ENCODE results near the gene NT5DC3.
"Not testable (repeated sequence)": the region's sequence is repeated elsewhere in the genome, so short reads cannot be mapped to it uniquely, and the experiment has no call there.

NT5DC3 gene

GRCh38 chr12:103855036-103855712 lies 14.1 kb upstream of the NT5DC3 start:
- DNase-seq, result no peak

DNA sequence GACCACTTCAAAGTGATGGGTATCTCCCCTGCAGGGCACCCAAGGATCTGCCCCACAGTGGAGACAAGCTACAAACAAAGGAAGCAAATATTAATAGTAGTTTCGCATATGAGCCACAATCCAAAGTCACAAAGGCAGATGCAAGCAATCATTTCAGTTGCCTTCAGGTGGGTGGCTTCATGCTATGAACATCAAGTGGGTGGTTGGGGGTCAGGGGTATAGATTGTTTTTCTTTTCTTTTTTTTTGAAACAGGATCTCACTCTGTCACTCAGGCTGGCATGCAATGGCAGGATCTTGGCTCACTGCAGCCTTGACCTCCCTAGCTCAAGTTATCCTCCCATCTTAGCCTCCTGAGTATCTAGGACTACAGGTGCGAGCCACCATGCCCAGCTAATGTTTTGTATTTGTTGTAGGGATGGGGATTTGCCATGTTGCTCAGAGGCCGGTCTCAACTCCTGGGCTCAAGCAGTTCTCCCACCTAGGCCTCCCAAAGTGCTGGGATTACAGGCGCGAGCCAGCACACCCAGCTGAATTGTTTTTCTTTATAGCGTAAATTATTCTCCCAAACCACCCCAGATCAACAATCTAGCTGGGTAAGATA lies 13.4 kb upstream of the NT5DC3 start:
- DNase-seq, result no peak

DNA sequence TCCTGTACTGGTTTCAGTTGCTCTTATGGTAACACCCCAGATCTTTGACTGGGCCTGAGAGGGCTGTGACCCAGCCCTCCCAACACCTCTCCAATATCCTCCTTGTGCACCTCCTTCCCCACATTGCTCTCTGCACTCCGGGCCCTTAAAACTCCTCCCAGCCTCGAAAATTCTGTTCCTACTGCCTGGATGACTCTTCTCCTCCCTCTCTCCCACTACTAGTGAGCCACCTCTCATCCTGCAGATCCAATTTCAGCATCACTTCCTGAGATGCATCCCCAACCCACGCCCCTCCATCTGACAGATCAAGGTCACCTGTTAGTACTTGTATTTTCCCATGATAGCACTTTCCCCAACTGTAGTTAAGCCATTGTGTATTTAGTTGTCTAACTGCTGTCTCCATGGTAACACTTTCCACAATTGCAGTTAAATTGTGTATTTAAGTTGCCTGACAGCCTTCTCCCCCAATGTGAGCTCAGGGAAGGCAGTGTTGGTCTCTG lies 11.5 kb upstream of the NT5DC3 start:
- DNase-seq, result no peak

GRCh38 chr12:103851127-103851526 lies 10.1 kb upstream of the NT5DC3 start:
- DNase-seq, result no peak

DNA sequence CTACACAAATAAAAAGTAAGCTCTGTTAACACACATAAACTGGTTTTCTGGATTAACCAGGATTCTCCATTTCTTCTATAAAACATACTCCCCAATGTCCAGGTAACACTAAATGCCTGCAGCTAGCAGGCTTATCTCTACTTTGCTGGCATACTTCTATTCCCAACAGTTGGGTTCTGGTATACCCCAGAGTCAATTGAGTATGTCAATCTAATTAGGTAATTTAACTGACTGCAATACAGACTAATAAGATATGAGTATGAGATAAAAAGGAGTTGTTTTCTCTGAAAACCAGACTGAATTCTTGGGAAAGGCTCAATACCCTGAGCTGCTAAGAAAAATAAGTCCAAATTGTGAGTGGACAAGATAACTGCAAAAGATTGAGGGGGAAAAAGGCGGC lies 9.4 kb upstream of the NT5DC3 start:
- no peak for DNase-seq

DNA sequence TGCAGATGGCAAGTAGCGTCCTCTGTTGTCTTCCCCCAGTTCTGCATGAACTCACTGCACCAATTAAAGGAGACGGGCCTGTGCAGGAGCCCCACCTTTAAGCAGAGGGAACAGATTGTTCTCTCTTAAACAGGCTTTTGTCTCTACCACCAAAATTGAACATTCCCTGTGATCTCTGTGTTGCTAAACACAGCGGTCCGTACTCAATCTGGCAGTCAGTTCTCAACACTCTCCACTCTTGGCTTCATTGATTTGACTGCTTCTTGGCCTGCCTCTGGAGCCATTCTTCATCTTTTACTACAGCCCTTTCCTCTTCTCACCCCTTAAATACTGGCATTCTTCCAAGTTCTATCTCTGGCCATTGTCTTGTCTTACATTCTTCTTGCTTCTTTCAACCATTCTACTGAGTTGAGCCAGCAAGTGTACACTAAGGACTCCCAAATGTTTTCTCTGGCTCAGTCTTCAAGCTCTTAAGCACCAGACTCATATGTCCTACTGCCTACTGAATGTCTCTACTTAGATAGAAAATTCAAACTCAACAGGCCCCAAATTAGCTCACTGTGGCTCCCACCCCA lies 8.0 kb upstream of the NT5DC3 start:
- no peak for DNase-seq

DNA sequence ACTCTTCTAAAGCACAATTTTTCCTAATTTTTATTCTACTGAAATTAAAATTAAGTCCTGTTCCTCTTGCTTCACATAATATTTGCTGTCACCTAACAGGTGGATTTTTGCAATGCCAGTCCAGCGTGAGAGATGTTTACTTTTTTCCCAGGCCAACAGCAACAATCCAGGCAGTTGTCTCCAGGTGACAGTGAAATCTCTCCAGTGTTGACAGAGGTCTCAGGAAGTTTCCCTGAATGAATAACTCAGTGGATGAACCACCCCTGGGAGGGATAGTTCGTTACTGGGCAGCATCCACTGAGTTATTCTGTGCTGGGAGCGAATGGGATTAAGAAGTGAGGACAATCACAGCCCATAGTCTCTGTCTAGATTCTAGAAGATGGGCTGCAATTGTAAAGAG lies 7.1 kb upstream of the NT5DC3 start:
- no peak for DNase-seq

DNA sequence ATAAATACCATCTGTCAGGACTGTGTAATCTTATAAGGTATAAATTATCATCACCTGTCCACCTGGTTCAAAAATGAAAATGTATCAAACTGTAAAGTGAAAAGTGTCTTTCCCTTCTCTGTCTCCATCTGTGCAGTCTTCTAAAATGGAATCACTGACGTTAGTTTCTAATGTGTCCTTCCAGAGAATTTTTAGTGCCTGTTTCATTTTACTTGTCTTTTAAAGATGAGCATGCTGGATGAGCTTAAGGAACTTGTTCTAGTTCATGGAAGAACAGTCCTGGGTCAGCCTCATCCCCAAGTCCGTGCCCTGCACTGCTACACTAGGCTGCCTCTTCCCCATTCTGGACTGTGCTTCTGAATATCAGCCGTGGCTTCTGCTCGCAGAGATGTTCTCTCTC lies 5.4 kb upstream of the NT5DC3 start:
- DNase-seq, result no peak

DNA sequence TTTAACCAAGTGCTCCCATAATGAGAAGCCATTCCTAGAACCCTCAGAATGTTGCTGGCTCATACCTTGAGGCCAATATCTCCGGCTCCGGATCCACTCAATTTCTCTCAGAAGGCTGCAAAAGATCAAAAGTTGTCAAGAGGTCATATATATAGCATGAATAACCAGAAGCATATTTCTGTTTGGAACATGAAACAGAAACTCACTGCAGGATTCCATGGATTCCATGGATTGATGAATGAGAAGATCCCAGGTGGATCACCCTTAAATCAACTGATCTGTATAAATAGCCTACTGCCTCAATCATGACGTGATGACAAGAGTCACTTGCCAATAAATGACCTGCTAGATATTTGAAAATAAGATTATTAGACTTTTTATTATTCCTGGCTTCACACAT lies 3.3 kb upstream of the NT5DC3 start:
- no peak for DNase-seq

GRCh38 chr12:103841690-103842584 lies 903 bp upstream of the NT5DC3 start:
- DNase-seq, result no peak

DNA sequence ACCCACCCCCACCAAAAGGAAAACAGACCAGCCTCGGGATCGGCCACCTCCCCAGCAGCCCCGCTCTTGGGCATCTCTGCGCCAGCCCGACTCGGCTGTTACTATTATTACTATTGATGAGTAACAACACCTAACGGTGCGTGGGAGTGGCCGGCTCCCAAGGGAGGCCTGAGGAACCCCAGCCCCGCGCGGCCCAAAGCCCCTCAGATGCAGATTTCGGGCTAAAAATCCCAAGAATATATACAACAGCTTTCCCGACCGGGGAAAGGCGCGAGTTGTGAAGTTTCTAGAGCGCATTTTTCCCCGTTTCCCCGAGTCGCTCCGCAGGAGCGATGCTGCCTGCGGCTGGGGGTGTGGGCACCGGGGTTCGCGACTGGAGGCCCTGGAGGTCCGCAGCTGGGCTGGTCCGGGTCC lies 565 bp downstream of the NT5DC3 start:
- no peak for DNase-seq

- no peak for DNase-seq
Measured at GRCh38 chr12:103839609-103840461, 1.2 kb downstream of the NT5DC3 start.

DNA sequence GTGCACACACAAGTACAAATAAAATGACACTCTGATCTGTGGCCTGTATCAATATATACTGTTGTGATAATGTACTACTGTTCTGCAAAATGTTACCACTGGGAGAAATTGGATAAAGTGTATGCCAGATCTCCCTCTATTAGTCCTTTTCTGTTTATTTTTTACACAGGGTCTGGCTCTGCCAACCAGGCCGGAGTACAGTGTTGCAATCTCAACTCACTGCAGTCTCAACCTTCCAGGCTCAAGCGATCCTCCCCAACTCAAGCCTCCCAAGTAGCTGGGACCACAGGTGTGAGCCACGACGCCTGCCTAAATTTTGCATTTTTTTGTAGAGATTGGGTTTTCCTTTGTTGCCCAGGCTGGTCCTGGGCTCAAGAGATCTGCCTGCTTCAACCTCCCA lies 1.9 kb downstream of the NT5DC3 start:
- DNase-seq, result no peak

DNA sequence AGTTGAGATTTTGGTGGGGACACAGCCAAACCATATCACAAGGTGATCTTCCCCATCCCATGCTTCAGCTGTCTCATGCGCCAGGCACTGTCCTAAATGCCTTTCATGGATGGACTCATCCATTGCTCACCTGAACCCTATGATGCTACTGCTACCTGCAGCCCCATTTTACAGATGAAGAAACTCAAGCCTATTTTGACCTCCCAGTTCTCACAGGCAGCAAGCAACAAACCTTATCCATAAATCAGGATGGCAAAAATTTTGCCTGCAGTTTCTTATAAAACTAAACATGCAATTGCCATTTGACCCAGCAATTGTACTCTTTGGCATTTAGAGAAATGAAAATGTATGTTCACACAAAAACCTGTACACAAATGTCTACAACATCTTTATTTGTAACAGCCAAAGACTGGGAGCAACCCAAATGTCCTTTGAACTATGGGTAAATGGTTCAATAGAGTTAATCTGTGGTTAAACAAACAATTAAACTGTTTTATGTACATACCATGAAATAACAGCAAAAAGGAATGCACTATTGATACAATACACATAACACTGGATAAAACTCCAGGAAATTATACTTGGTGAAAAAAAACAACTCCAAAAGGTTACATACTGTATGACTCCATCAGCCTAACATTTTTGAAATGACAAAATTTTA lies 2.6 kb downstream of the NT5DC3 start:
- DNase-seq, result no peak

DNA sequence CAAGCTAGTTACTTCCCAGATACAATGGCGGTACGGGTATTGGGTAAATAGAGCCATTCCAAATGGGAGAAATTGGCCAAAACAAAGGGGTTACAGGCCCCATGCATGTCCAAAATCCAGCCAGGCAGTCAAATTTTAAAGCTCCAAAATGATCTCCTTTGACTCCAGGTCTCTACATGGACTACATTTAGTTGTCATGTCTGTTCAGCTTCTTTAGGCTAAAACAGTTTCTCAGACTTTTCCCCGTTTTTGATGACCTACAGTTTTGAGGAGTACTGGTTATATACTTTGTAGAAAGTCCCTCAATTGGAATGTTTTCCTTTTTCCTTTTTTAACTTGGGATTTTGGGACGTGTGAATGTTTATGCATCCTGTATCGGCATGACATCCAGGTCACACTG lies 4.7 kb downstream of the NT5DC3 start:
- no peak for DNase-seq

- not testable (repeated sequence) for DNase-seq
Measured at GRCh38 chr12:103835747-103836335, 5.2 kb downstream of the NT5DC3 start.

DNA sequence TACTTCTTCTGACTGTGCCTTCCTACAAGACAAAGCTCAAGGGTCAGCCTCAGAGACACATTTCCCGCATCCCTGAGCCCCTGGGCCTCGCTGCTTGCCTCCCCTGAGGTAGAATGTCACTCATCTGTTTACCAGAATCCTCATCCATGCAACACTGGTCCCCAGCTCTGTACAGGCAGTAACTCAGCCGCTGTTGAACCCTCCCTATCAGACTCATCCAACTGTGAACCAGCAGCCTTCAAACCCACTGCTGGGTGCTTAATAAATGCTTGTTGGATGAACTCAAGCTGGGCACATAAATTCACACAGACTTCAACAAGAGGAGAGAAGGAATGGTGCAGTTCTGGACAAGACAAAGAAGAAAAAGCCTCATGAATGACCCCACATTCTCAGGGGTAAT lies 6.1 kb downstream of the NT5DC3 start:
- DNase-seq, result no peak

DNA sequence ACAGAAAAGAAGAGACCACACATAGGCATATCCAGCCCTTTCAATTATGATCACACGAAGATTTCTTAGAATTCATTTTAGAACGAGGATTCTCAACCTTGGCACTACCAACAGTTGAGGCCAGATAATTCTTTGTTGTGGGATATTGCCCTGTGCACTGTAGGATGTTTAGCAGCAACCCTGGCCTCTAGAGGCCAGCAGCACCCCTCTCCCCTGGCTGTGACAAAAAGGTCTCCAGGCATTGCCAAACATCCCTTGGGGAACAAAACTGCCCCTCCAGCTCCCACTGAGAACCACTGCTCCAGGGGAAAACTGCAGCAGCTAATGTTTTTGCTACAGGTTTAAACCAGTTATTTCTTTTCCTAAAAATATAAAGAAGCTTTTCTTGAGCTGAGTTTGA lies 7.1 kb downstream of the NT5DC3 start:
- DNase-seq, result no peak

- no peak for DNase-seq
Measured at GRCh38 chr12:103833095-103833775, 7.8 kb downstream of the NT5DC3 start.

GRCh38 chr12:103832048-103832997 lies 8.7 kb downstream of the NT5DC3 start:
- DNase-seq, result no peak

All from NK-92 treated with Interleukin-12 subunit alpha and Interleukin-12 subunit beta, amount 100 ng/mL, for 24 hours (cell line).